Stimulated activated CD8-positive, alpha-beta memory T cell treated with anti-CD3 and anti-CD28 coated beads, Interleukin-7, amount 100 ng/mL, for 4 hours (primary cell): ENCODE results near the gene MUC12.

Experiments
- DNase-seq, 2 donors: peaks; one replicate each; pipeline ENCODE4 v3.0.0-alpha.2; 2020; ENCODE audit warnings: low read depth in 2 of 2

MUC12 gene

DNA sequence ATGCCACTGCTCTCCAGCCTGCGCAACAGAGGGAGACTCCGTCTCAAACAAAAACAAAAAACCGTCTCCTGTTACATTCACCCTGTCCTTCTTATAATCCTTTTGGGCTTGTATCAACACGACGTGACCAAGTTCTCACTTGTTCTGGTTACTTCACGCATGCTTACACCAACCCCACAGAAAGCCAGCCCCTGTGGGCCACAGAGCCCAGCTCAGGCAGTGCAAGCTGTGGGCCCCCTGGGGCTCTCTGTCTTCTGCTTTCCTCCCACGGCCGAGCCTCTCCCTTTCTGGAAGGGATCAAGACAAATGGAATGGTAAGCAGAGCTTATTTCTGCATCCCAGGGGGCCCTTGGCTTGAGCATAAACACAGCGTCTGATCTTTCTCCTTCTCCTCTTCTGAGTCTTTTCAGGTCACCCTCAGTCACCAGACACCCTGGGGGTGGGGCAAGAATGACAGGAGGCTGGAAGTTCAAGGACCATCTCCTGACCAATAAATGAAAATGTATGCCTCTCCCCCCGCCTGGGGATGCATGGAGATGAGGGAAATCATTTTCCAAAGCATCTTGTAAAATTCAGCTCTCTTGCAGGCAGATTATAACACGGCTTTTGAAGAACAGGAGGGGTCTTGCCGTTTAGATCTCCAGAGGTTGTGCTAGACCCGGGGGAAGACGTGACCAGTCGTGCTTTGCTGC is 96.9 kb downstream of the MUC12 start:
- DNase-seq = no peak

DNA sequence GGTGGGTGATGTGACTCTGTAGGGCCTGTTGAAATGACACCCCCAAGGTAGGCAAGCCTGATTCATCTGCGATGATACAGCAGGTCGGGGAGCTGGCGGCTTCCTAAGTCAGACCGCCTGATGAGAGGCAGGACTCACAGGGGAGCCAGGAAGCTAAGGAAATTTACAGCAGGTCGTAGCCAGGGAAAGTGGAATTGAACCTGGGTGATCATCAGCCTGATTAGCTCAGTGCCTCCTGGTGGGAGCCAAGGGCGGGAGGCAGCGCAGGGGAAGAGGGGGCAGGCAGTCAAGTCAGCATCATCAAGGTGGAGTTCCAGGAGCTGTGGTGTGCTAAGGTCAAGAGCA is 97.4 kb downstream of the MUC12 start:
- no peak for DNase-seq

GRCh38 chr7:101068401-101068800 is 99.0 kb downstream of the MUC12 start:
- no peak for DNase-seq
